GM19025 (cell line): ENCODE measurements around the gene LRRC49.
"Not testable (repeated sequence)": the region's sequence is repeated elsewhere in the genome, so short reads cannot be mapped to it uniquely, and the experiment has no call there.

Experiments
- ATAC-seq: cut with Tn5 transposase; IDR thresholded peaks from one replicate; pipeline ENCODE4 v1.9.1; 2021; ENCODE audit warnings: mild to moderate bottlenecking, low read depth, moderate library complexity; ENCODE audit not compliant: unreplicated experiment

Gene LRRC49

GRCh38 chr15:70866982-70867641 lies 25.5 kb upstream of the LRRC49 start:
- no peak for ATAC-seq

GRCh38 chr15:70867911-70868467 lies 24.6 kb upstream of the LRRC49 start:
- ATAC-seq, result no peak

- ATAC-seq, result no peak
These were observed 23.3 kb upstream of the LRRC49 start for GRCh38 chr15:70869346-70869745.

- ATAC-seq, result no peak
These were observed 22.6 kb upstream of the LRRC49 start for GRCh38 chr15:70870051-70870450.

- not testable (repeated sequence) for ATAC-seq
These were observed 21.1 kb upstream of the LRRC49 start for GRCh38 chr15:70871490-70871889.

- ATAC-seq, result no peak
These were observed 19.2 kb upstream of the LRRC49 start for GRCh38 chr15:70873232-70874054.

GRCh38 chr15:70875001-70875782 lies 17.4 kb upstream of the LRRC49 start:
- ATAC-seq, result no peak

- ATAC-seq, result no peak
These were observed 16.6 kb upstream of the LRRC49 start for GRCh38 chr15:70876011-70876410.

- no peak for ATAC-seq
These were observed 15.9 kb upstream of the LRRC49 start for GRCh38 chr15:70876683-70877082.

- no peak for ATAC-seq
These were observed 13.2 kb upstream of the LRRC49 start for GRCh38 chr15:70879401-70879800.

- no peak for ATAC-seq
These were observed 11.8 kb upstream of the LRRC49 start for GRCh38 chr15:70880781-70881180.

- ATAC-seq, result no peak
These were observed 10.3 kb upstream of the LRRC49 start for GRCh38 chr15:70882361-70882760.

GRCh38 chr15:70892912-70893560 lies 410 bp downstream of the LRRC49 start:
- peak; percentile 18 for ATAC-seq

- ATAC-seq, result no peak
These were observed 9.5 kb downstream of the LRRC49 start for GRCh38 chr15:70902107-70902506.

- no peak for ATAC-seq
These were observed 14.2 kb downstream of the LRRC49 start for GRCh38 chr15:70906842-70907241.

- no peak for ATAC-seq
These were observed 15.3 kb downstream of the LRRC49 start for GRCh38 chr15:70907784-70908471.

- no peak for ATAC-seq
These were observed 18.3 kb downstream of the LRRC49 start for GRCh38 chr15:70910958-70911357.

- no peak for ATAC-seq
These were observed 19.6 kb downstream of the LRRC49 start for GRCh38 chr15:70912187-70912586.

GRCh38 chr15:70916531-70916930 lies 23.9 kb downstream of the LRRC49 start:
- no peak for ATAC-seq

GRCh38 chr15:70917955-70918354 lies 25.3 kb downstream of the LRRC49 start:
- no peak for ATAC-seq
